Esophagus squamous epithelium (tissue), 4 donors: ENCODE results near the gene TMEM255B.

Experiments used
- CTCF ChIP-seq, 6 experiments: fragments of 450-650 bp in 4 of 6; fragments of 200-600 bp in 2 of 6; sonication (generic) in 2 of 6; IDR thresholded peaks; one replicate each; pipeline ENCODE4 v1.5.1; 2016 to 2019; ENCODE audit warnings: antibody characterized with exemption in 6 of 6, mild to moderate bottlenecking in 4 of 6, moderate library complexity in 4 of 6
- POLR2A ChIP-seq, 4 donors: fragments of 450-650 bp; IDR thresholded peaks; one replicate each; pipeline ENCODE4 v1.6.1; 2017; ENCODE audit warnings: antibody characterized with exemption in 4 of 4, mild to moderate bottlenecking in 4 of 4, moderate library complexity in 3 of 4

GRCh38 chr13:113836768-113837559, 77.9 kb downstream of the TMEM255B start:
- TF ChIP-seq CTCF (IDR thresholded peaks at IDR 0.05) = no peak
- no peak for TF ChIP-seq POLR2A (IDR thresholded peaks at IDR 0.05)
